AG04450 (cell line): Measurements from ENCODE around the gene KAT7. TPM values are rescaled to one million over a fixed set of nuclear protein-coding genes. Genes with fewer than 3 reads are reported as not detected.

Experiments
- CTCF ChIA-PET: fragments of 300-600, 350-600 bp; formaldehyde crosslinking; extraction: SDS; loops from one replicate; lab custom pipeline; 2022; ENCODE audit warnings: antibody characterized with exemption, inconsistent platforms; lab: Charles Lee
- POLR2A ChIA-PET: fragments of 350-600 bp; formaldehyde crosslinking; extraction: SDS; loops from one replicate; lab custom pipeline; 2021; ENCODE audit warnings: antibody characterized with exemption, inconsistent platforms; lab: Yijun Ruan, JAX
- DNase-seq: peaks from one replicate; pipeline ENCODE4 v3.0.0-alpha.2; 2011; ENCODE audit warnings: low read depth, low spot score
- H3K27ac ChIP-seq: one replicate; pipeline ENCODE4 v1.5.1; 2012; ENCODE audit warnings: low read depth, low read length, control low read depth
- H3K27me3 ChIP-seq: one replicate; pipeline ENCODE4 v1.6.0; 2012; ENCODE audit warnings: low read length; ENCODE audit not compliant: control insufficient read depth, insufficient read depth
- H3K4me3 ChIP-seq: 2 replicates; pipeline ENCODE4 v1.5.1; 2011; ENCODE audit warnings: mild to moderate bottlenecking, low read depth, low read length, control low read depth
- H3K9me3 ChIP-seq: 2 replicates; pipeline ENCODE4 v1.5.1; 2012; ENCODE audit warnings: low read length; ENCODE audit not compliant: control insufficient read depth, insufficient read depth
- CTCF ChIP-seq: IDR thresholded peaks from 2 replicates; pipeline ENCODE4 v1.5.1; 2011; ENCODE audit warnings: low read depth, low read length, control low read depth, inconsistent platforms
- polyA plus RNA-seq: library from polyadenylated mRNA; depleted of rRNA; stranded (reverse); fragments of >200 nt; gene quantifications from 2 replicates; pipeline ENCODE4 v1.2.3, GENCODE V29; 2011

KAT7 gene
- polyA plus RNA-seq, 1 experiment: 27.0 TPM

DNA sequence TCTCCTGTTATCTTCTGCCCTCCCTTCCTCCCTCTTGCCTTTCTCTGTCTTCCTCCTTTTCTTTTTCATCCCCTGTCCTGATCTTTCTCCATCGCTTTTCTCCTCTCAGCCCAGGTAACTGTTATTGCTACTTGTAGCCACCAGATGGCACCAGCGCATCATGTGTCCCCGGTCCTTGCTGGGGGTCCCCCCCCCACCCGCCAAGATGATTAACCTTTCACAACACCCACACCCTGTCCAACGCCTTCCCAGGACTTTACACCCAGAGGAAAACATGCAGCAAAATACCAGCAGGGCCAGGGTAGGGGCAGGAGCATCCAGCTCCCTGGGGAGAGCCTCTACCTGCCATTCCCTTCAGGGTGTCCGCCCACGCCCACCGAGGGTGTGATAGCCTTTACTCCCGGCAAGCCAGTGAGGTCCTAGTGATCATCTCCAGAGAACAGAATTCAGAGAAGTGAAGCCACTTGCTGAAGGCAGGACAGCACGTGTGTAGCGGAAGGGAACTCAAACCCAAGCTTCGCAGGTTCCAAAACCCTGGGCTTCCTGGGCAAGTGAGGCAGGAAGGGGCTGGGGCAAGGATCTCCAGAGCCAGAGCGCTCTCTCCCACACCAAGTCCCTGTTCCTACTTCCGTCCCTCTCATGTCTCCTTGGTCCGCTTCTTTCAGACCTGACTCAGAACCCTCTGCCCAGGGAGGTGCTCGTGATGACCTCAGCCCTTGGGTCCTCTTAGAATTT is 72.8 kb downstream of the KAT7 start:
- ChIA-PET CTCF (interaction anchor here (0.6 to 13.5 kb wide), 5 partner anchors 19 to 292 kb away, joined by 3 to 249 read pairs (median 3); partner anchors contain the start of gene DLX3), POLR2A (no interaction called here)
- H3K27me3 ChIP-seq: peaks cover 29% of the 10 kb centered on the region
- no peak for DNase-seq
- TF ChIP-seq CTCF: peak; percentile 87
- H3K27ac ChIP-seq: no peak overlapping the region
- H3K9me3 ChIP-seq: no peaks in the 10 kb centered on the region
- no peak overlapping the region for H3K4me3 ChIP-seq

- H3K9me3 ChIP-seq: no peaks in the 10 kb centered on the region
- H3K4me3 ChIP-seq: no peak overlapping the region
- DNase-seq: no peak
- ChIA-PET POLR2A (no interaction called here), CTCF (interaction anchor here (13.5 kb wide), 1 partner anchor 135 kb away, joined by 249 read pairs; the partner anchor contains the start of gene DLX3)
- no peak for TF ChIP-seq CTCF
- no peak overlapping the region for H3K27ac ChIP-seq
- H3K27me3 ChIP-seq: peaks cover 32% of the 10 kb centered on the region
Measured at GRCh38 chr17:49862781-49863331, 74.4 kb downstream of the KAT7 start.

GRCh38 chr17:49866019-49866380 is 77.5 kb downstream of the KAT7 start:
- Histone ChIP-seq H3K27ac (no peak overlapping the region), H3K4me3 (no peak overlapping the region), H3K9me3 (no peaks in the 10 kb centered on the region), H3K27me3 (peaks cover 45% of the 10 kb centered on the region)
- DNase-seq: no peak
- ChIA-PET CTCF (interaction anchor here (13.5 kb wide), 1 partner anchor 132 kb away, joined by 249 read pairs; the partner anchor contains the start of gene DLX3), POLR2A (no interaction called here)
- no peak for TF ChIP-seq CTCF

DNA sequence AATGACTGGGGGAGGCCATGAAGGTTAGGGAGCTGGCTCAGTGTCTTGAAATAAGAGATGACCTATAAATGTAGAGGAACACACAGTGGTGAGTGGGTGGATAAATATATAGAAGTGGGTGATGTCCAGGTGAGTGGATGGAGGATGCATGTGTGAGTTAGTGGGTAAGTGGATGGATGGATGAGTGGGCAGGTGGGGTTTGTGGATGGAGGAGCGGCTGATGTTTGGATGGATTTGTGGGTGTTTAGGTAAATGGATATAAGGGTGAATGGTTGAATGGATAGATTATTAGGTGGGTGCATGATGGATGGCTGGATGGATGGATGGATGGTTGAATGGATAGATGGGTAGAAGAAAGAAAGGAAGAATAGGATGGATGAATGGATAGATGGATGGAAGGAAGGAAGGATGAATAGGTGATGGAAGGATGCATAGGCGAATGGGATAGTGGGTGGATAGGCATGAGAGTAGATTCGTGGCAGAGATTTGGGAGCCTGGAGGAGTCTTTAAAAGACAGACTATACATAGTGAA is 78.5 kb downstream of the KAT7 start:
- Histone ChIP-seq H3K27ac (no peak overlapping the region), H3K27me3 (peaks cover 50% of the 10 kb centered on the region), H3K4me3 (no peak overlapping the region), H3K9me3 (no peaks in the 10 kb centered on the region)
- TF ChIP-seq CTCF: no peak
- POLR2A ChIA-PET: no interaction called here
- CTCF ChIA-PET: interaction anchor here (13.5 kb wide), 1 partner anchor 131 kb away, joined by 249 read pairs; the partner anchor contains the start of gene DLX3
- no peak for DNase-seq

DNA sequence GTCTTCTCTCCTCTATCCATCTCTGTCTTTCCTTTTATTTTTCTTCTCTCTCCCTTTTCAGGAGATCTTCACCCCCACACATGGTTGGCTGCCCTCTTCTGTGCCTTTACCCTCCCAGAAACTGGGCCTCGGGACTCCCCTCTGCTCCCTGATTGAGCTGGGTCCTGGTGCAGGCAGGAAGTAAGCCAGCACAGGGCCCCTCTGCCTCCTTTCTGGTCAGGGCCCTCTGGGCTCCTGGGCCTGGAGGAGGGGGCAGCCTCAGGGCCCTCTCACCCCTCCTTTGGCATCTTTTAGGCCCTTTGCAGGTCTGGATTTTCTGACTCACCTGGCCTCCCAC is 80.5 kb downstream of the KAT7 start:
- H3K27ac ChIP-seq: no peak overlapping the region
- ChIA-PET CTCF (no interaction called here), POLR2A (no interaction called here)
- no peaks in the 10 kb centered on the region for H3K9me3 ChIP-seq
- peaks cover 54% of the 10 kb centered on the region for H3K27me3 ChIP-seq
- no peak for DNase-seq
- H3K4me3 ChIP-seq: no peak overlapping the region
- no peak for TF ChIP-seq CTCF
